ENCODE data around the gene RAVER1.

Gene RAVER1

DNA sequence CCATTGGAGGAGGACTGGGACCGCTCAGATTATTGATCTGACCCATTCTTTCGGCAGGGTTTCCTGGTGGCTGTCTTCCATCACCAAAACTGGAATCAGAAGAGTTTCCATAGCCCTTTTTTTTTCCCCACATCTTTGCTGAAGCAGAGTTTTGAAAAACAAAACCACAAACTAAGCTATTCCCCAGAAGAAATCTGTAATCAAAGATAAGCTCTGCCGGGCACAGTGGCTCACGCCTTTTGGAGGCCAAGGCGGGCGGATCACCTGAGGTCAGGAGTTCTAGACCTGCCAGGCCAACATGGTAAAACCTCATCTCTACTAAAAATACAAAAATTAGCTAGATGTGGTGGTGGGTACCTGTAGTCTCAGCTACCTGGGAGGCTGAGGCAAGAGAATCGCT is 66.6 kb downstream of the RAVER1 start:
- no peak for DNase-seq
